ENCODE data around the gene SS18. TPM values are rescaled to one million over a fixed set of nuclear protein-coding genes. Genes with fewer than 3 reads are reported as not detected.

The SS18 gene
- total and polyA plus RNA-seq, 2 donors (not counting 1 experiment from before 2014, with no cell fraction given): 62.4 to 114 TPM

DNA sequence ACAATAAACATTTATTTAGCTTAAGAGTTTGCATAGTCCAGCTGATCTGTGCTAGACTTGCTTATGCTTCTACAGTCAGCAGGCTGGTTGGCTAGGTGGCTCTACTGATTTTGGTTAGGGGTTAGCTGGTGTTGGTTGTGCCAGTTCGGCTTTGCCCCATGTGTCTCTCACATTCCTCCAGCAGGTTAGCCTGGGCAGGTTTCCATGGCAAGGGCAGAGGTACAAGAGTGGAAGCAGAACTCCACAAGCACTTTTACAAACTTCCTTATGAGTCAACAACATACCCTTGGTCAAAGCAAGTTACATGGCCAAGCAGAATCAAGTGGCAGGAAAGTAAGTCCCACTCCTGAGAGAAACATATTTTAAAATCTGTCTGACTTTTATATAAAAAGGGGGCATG lies 82.3 kb downstream of the SS18 start:
- Mint-ChIP-seq H3K4me1 (no peaks in the 10 kb centered on the region), H3K27ac (no peak overlapping the region), H3K9me3 (ENCODE audit: insufficient read depth) (no peaks in the 10 kb centered on the region), H3K4me3 (no peak overlapping the region), H3K27me3 (no peaks in the 10 kb centered on the region)
- intact Hi-C loops (cut with micrococcal nuclease): no loop called here
- no peaks in the 10 kb centered on the region for H3K9me3 ChIP-seq (ENCODE audit: control extremely low read depth in 1 of 3, control insufficient read depth in 2 of 3, insufficient read depth in 1 of 3, low read length in 2 of 3)
- no peak overlapping the region for H2AFZ ChIP-seq (ENCODE audit: insufficient read depth, low read depth, low read length, poor library complexity, severe bottlenecking)
- no peaks in the 10 kb centered on the region for H3K36me3 ChIP-seq (replicated peaks in 1 of 2; ENCODE audit: control extremely low read depth in 1 of 2, control insufficient read depth in 1 of 2, extremely low read depth in 1 of 2, insufficient read depth in 2 of 2, low read length in 1 of 2)
- H3K27ac ChIP-seq (ENCODE audit: low read length in 2 of 2): no peak overlapping the region
- DNase-seq (no peak), ATAC-seq (ENCODE audit: low read depth) (no peak)
- no peak overlapping the region for H3K9ac ChIP-seq (ENCODE audit: low read length)
- CTCF ChIA-PET: no interaction called here
- no CpG with 5 or more reads among the region's 1 CpG for WGBS (ENCODE audit: insufficient coverage)
- H3K79me2 ChIP-seq (ENCODE audit: control insufficient read depth, insufficient read depth, low read length): no peaks in the 10 kb centered on the region
- H3K4me2 ChIP-seq (replicated peaks; ENCODE audit: low read depth, low read length, poor library complexity, severe bottlenecking): no peak overlapping the region
- no peaks in the 10 kb centered on the region for H3K27me3 ChIP-seq (replicated peaks in 1 of 4; ENCODE audit: control extremely low read depth in 1 of 4, control insufficient read depth in 3 of 4, insufficient read depth in 4 of 4, low read length in 3 of 4)
- no peaks in the 10 kb centered on the region for H3K4me1 ChIP-seq (ENCODE audit: control insufficient read depth in 2 of 2, insufficient read depth in 2 of 2, low read length in 2 of 2)
- H3K4me3 ChIP-seq (ENCODE audit: control extremely low read depth in 1 of 5, extremely low read depth in 1 of 5, insufficient read depth in 1 of 5, low read depth in 2 of 5, low read length in 4 of 5): no peak overlapping the region
- TF ChIP-seq, protein P1, sequence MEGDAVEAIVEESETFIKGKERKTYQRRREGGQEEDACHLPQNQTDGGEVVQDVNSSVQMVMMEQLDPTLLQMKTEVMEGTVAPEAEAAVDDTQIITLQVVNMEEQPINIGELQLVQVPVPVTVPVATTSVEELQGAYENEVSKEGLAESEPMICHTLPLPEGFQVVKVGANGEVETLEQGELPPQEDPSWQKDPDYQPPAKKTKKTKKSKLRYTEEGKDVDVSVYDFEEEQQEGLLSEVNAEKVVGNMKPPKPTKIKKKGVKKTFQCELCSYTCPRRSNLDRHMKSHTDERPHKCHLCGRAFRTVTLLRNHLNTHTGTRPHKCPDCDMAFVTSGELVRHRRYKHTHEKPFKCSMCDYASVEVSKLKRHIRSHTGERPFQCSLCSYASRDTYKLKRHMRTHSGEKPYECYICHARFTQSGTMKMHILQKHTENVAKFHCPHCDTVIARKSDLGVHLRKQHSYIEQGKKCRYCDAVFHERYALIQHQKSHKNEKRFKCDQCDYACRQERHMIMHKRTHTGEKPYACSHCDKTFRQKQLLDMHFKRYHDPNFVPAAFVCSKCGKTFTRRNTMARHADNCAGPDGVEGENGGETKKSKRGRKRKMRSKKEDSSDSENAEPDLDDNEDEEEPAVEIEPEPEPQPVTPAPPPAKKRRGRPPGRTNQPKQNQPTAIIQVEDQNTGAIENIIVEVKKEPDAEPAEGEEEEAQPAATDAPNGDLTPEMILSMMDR (IDR thresholded peaks at IDR 0.05): no peak
- no peak for TF ChIP-seq EZH2 (IDR thresholded peaks at IDR 0.05; ENCODE audit: borderline replicate concordance, insufficient read depth, low read depth, low read length, poor library complexity, severe bottlenecking)
- POLR2A ChIA-PET: no interaction called here
- no peaks in the 10 kb centered on the region for H4K20me1 ChIP-seq (ENCODE audit: control insufficient read depth, insufficient read depth, low read length, poor library complexity, severe bottlenecking)

DNA sequence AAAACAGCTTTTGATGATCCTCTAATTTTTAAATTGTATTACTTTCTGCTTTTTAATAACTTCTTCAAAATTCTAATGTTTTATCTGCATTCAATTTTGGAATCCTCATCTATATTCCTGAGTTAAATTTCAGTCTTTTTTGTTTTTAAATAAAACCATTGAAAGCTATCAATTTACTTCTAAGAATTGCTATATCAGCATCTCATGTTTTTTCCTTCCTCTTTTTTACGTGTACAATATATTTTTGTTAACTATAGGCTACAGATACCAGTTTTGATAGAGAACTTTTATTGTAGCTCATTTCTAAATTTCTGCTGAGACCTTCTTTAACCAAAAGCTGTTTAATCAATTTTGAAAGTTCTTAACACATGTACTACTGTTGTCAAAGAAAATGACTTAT lies 84.5 kb downstream of the SS18 start:
- WGBS (ENCODE audit: insufficient coverage): no CpG with 5 or more reads among the region's 1 CpG

More for the DNA sequence above, 84.5 kb downstream of the SS18 start:
- CTCF ChIA-PET: no interaction called here
- Histone ChIP-seq H3K27me3 (replicated peaks in 1 of 4; ENCODE audit: control extremely low read depth in 1 of 4, control insufficient read depth in 3 of 4, insufficient read depth in 4 of 4, low read length in 3 of 4) (no peaks in the 10 kb centered on the region), H2AFZ (ENCODE audit: insufficient read depth, low read depth, low read length, poor library complexity, severe bottlenecking) (no peak overlapping the region), H3K27ac (ENCODE audit: low read length in 2 of 2) (no peak overlapping the region), H3K4me2 (replicated peaks; ENCODE audit: low read depth, low read length, poor library complexity, severe bottlenecking) (no peak overlapping the region), H3K36me3 (replicated peaks in 1 of 2; ENCODE audit: control extremely low read depth in 1 of 2, control insufficient read depth in 1 of 2, extremely low read depth in 1 of 2, insufficient read depth in 2 of 2, low read length in 1 of 2) (no peaks in the 10 kb centered on the region), H3K4me1 (ENCODE audit: control insufficient read depth in 2 of 2, insufficient read depth in 2 of 2, low read length in 2 of 2) (no peaks in the 10 kb centered on the region), H3K9ac (ENCODE audit: low read length) (no peak overlapping the region), H3K79me2 (ENCODE audit: control insufficient read depth, insufficient read depth, low read length) (no peaks in the 10 kb centered on the region), H3K9me3 (ENCODE audit: control extremely low read depth in 1 of 3, control insufficient read depth in 2 of 3, insufficient read depth in 1 of 3, low read length in 2 of 3) (no peaks in the 10 kb centered on the region), H4K20me1 (ENCODE audit: control insufficient read depth, insufficient read depth, low read length, poor library complexity, severe bottlenecking) (no peaks in the 10 kb centered on the region), H3K4me3 (ENCODE audit: control extremely low read depth in 1 of 5, extremely low read depth in 1 of 5, insufficient read depth in 1 of 5, low read depth in 2 of 5, low read length in 4 of 5) (no peak overlapping the region)
- H3K4me1 Mint-ChIP-seq: no peaks in the 10 kb centered on the region
- ATAC-seq (ENCODE audit: low read depth) (no peak), DNase-seq (no peak)
- H3K9me3 Mint-ChIP-seq (ENCODE audit: insufficient read depth): no peaks in the 10 kb centered on the region
- no peak overlapping the region for H3K27ac Mint-ChIP-seq
- intact Hi-C loops (cut with micrococcal nuclease): no loop called here
- POLR2A ChIA-PET: no interaction called here
- no peak overlapping the region for H3K4me3 Mint-ChIP-seq
- no peaks in the 10 kb centered on the region for H3K27me3 Mint-ChIP-seq
- no peak for TF ChIP-seq EZH2 (IDR thresholded peaks at IDR 0.05; ENCODE audit: borderline replicate concordance, insufficient read depth, low read depth, low read length, poor library complexity, severe bottlenecking)
- TF ChIP-seq, protein P1 (IDR thresholded peaks at IDR 0.05): no peak

Measured in B cell (primary cell).